Loucy (cell line): Measurements from ENCODE around the gene FCHSD2.
A peak's percentile ranks its signal among the peaks of the same experiment; 100 is the strongest.

ENCODE experiments used
- H2AFZ ChIP-seq: fragments of 200-600 bp; sonication (generic); 2 replicates; pipeline ENCODE4 v1.6.0; 2016; ENCODE audit warnings: antibody characterized with exemption, mild to moderate bottlenecking, low read length, moderate library complexity
- H3F3A ChIP-seq: fragments of 200-600 bp; 2 replicates; pipeline ENCODE4 v1.6.0; 2016; ENCODE audit warnings: antibody characterized with exemption, low read depth, mild to moderate bottlenecking
- H3K27me3 ChIP-seq: fragments of 200-600 bp; sonication (generic); 2 replicates; pipeline ENCODE4 v1.6.1; 2014; ENCODE audit warnings: low read length, mild to moderate bottlenecking; ENCODE audit not compliant: insufficient read depth, poor library complexity, severe bottlenecking
- H3K36me3 ChIP-seq: fragments of 200-600 bp; sonication (generic); 2 replicates; pipeline ENCODE4 v1.6.1; 2016; ENCODE audit warnings: low read length; ENCODE audit not compliant: insufficient read depth
- H3K4me1 ChIP-seq: fragments of 200-600 bp; sonication (generic); 2 replicates; pipeline ENCODE4 v1.5.1; 2014; ENCODE audit warnings: low read length, mild to moderate bottlenecking; ENCODE audit not compliant: insufficient read depth, poor library complexity, severe bottlenecking
- H3K4me2 ChIP-seq: fragments of 200-600 bp; sonication (generic); 2 replicates; pipeline ENCODE4 v1.6.0; 2014; ENCODE audit warnings: antibody characterized with exemption, low read length, low read depth, mild to moderate bottlenecking; ENCODE audit not compliant: poor library complexity, severe bottlenecking
- H3K4me3 ChIP-seq: fragments of 200-600 bp; sonication (generic); 2 replicates; pipeline ENCODE4 v1.5.1; 2014; ENCODE audit warnings: low read length, mild to moderate bottlenecking, mixed read lengths; ENCODE audit not compliant: poor library complexity, severe bottlenecking
- H3K79me2 ChIP-seq: fragments of 200-600 bp; sonication (generic); 2 replicates; pipeline ENCODE4 v1.6.1; 2014; ENCODE audit warnings: low read length; ENCODE audit not compliant: insufficient read depth
- H3K9ac ChIP-seq: fragments of 200-600 bp; sonication (generic); 2 replicates; pipeline ENCODE4 v1.6.0; 2014; ENCODE audit warnings: mild to moderate bottlenecking, low read depth, low read length, moderate library complexity; ENCODE audit not compliant: poor library complexity, severe bottlenecking
- H3K9me2 ChIP-seq: fragments of 200-600 bp; sonication (generic); replicated peaks from 2 replicates; pipeline ENCODE4 v1.6.1; 2016; ENCODE audit warnings: low read depth, low read length, mixed read lengths
- H3K9me3 ChIP-seq: fragments of 200-600 bp; sonication (generic); 2 replicates; pipeline ENCODE4 v1.6.1; 2014; ENCODE audit warnings: mild to moderate bottlenecking, antibody characterized with exemption, low read length, low read depth; ENCODE audit not compliant: insufficient read depth
- H4K20me1 ChIP-seq: fragments of 200-600 bp; sonication (generic); 2 replicates; pipeline ENCODE4 v1.6.0; 2014; ENCODE audit warnings: antibody characterized with exemption, low read length, mild to moderate bottlenecking; ENCODE audit not compliant: insufficient read depth, poor library complexity, severe bottlenecking
- EZH2phosphoT487 ChIP-seq: fragments of 200-600 bp; IDR thresholded peaks from 2 replicates; pipeline ENCODE4 v1.6.1; 2018; ENCODE audit warnings: antibody characterized with exemption, mild to moderate bottlenecking, moderate library complexity, borderline replicate concordance
- TF ChIP-seq, protein P1 (sequence below): fragments of 200-600 bp; sonication (generic); conservative IDR thresholded peaks from 2 replicates; pipeline ENCODE4 v1.5.1; 2014; ENCODE audit warnings: mild to moderate bottlenecking, antibody characterized with exemption, low read length

Gene FCHSD2

DNA sequence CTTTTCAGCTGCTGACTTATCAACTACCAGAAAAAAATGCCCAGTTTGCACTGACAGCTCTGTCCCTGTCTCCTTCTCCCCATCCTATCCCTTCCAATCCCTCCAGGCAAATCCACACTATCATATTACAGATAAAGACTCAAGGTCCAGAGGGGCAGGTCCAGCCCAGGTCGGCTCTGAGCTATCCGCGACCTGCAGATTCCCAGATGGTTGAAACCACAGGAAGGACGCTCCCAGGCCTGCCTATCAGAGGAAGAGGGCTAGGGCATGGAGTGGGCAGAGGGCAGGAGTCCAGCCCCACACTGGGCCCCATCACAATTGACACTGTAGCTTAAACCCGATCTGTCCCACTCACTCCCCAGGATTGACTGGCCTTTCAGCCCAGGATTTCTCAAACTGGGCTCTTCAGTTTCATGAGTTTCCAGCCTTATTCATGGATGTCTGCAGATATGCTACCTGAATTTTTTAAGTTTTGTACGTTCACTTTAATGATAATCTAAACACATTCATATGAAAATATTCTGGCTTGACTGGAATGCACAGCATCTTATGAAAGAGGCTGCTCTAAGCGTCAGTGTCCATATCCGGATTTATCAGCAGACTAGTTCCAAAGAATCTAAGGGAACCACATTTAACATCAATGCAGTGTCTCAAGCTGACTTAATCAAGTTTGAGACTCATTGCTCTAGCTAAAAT lies 16.4 kb upstream of the FCHSD2 start:
- no peaks in the 10 kb centered on the region for H3K79me2 ChIP-seq
- peak overlapping the region; percentile 18 for H3K4me2 ChIP-seq
- H3K27me3 ChIP-seq: no peaks in the 10 kb centered on the region
- no peak overlapping the region for H2AFZ ChIP-seq
- peak overlapping the region; percentile 67 for H3K9ac ChIP-seq
- no peaks in the 10 kb centered on the region for H3K36me3 ChIP-seq
- H3K4me1 ChIP-seq: peaks cover 82% of the 10 kb centered on the region
- no peaks in the 10 kb centered on the region for H4K20me1 ChIP-seq
- no peaks in the 10 kb centered on the region for H3K9me3 ChIP-seq
- TF ChIP-seq, protein P1, sequence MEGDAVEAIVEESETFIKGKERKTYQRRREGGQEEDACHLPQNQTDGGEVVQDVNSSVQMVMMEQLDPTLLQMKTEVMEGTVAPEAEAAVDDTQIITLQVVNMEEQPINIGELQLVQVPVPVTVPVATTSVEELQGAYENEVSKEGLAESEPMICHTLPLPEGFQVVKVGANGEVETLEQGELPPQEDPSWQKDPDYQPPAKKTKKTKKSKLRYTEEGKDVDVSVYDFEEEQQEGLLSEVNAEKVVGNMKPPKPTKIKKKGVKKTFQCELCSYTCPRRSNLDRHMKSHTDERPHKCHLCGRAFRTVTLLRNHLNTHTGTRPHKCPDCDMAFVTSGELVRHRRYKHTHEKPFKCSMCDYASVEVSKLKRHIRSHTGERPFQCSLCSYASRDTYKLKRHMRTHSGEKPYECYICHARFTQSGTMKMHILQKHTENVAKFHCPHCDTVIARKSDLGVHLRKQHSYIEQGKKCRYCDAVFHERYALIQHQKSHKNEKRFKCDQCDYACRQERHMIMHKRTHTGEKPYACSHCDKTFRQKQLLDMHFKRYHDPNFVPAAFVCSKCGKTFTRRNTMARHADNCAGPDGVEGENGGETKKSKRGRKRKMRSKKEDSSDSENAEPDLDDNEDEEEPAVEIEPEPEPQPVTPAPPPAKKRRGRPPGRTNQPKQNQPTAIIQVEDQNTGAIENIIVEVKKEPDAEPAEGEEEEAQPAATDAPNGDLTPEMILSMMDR: no peak
- no peak for TF ChIP-seq EZH2phosphoT487
- no peak overlapping the region for H3K4me3 ChIP-seq
- peaks cover 13% of the 10 kb centered on the region for H3F3A ChIP-seq
- no peaks in the 10 kb centered on the region for H3K9me2 ChIP-seq

DNA sequence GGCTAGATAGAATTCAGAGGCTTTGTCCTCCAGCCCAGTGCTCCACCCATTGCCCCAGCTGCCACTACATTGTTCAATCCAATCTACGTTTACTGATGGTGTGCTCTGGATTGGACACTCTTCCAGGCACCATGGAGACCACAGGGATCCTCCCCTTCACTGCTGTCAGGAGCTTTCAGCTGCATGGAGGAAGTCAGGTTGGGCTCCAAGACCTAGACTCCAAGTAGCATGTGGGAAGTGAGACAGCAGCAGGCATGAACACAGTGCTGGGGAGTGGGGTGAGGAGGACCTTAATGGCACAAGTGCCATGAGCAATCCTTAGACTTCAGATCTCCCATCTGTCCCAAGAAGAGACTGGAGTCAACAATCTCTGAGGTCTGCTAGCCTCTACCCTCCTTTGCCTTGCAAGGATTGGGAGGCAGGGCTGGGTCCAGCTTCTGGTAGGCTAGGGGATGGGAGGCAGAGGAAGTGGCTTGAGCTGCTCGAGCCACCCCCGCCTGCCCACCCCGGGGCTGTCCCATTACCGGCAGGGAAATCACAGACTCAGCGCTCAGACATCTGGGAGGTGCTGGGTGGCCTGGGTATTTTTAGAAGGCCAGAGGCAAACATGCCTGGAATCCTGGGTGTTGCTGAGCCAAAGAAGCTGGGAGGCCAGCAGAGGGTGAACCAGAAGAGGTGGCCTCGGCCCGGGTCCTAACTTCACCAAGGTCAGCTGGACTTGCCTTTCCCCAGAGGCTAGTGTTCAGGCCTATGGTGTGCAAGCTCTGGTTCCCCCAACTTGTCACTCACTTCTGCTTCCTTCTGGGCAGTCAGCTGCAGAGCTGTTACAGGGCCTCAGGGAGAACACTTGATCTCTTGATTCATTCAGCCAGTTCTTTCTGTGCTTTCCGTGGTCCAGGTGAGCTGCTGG lies 15.2 kb upstream of the FCHSD2 start:
- TF ChIP-seq, protein P1: no peak
- no peak for TF ChIP-seq EZH2phosphoT487
- Histone ChIP-seq H3F3A (peaks cover 18% of the 10 kb centered on the region), H2AFZ (peak overlapping the region; percentile 16; the same call in 1 of the 2 replicates), H4K20me1 (no peaks in the 10 kb centered on the region), H3K79me2 (no peaks in the 10 kb centered on the region), H3K4me3 (no peak overlapping the region), H3K9me3 (no peaks in the 10 kb centered on the region), H3K27me3 (no peaks in the 10 kb centered on the region), H3K9me2 (no peaks in the 10 kb centered on the region), H3K9ac (peak overlapping the region; percentile 67), H3K4me1 (peaks cover 82% of the 10 kb centered on the region), H3K4me2 (peak overlapping the region; percentile 18), H3K36me3 (no peaks in the 10 kb centered on the region)

DNA sequence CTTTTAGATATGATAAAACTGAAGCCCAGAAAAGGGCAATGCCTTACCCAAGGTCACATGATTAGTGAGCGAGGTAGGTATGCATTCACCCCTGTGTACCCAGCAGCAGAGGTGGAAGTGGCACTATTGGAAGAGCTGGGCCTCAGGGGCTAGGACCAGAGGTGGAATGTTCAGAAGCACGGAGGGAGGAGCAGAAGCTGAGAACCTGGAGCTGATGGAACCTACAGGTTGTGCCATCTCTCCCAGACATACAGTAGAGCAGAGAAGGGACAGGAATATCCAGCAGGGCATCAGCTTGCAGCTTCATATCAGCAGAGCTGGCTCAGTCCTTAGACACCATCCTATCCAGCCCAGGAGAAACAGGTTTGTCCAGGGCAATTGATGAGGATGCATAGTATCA lies 14.6 kb upstream of the FCHSD2 start:
- H3K4me3 ChIP-seq: no peak overlapping the region
- H3K4me2 ChIP-seq: peak overlapping the region; percentile 18
- H3K9me2 ChIP-seq: no peaks in the 10 kb centered on the region
- H3K9ac ChIP-seq: peak overlapping the region; percentile 67
- TF ChIP-seq EZH2phosphoT487: no peak
- TF ChIP-seq, protein P1: no peak
- H3F3A ChIP-seq: peaks cover 18% of the 10 kb centered on the region
- peaks cover 84% of the 10 kb centered on the region for H3K4me1 ChIP-seq
- H3K79me2 ChIP-seq: no peaks in the 10 kb centered on the region
- H4K20me1 ChIP-seq: no peaks in the 10 kb centered on the region
- no peak overlapping the region for H2AFZ ChIP-seq
- no peaks in the 10 kb centered on the region for H3K36me3 ChIP-seq
- no peaks in the 10 kb centered on the region for H3K9me3 ChIP-seq
- H3K27me3 ChIP-seq: no peaks in the 10 kb centered on the region
